Naive B cell (primary cell): ENCODE results near the gene NAT14. TPM values are rescaled to one million over a fixed set of nuclear protein-coding genes. Genes with fewer than 3 reads are reported as not detected.
A peak's percentile ranks its signal among the peaks of the same experiment; 100 is the strongest.
"Not testable (repeated sequence)": the region's sequence is repeated elsewhere in the genome, so short reads cannot be mapped to it uniquely, and the experiment has no call there.

Experiments
- ATAC-seq, 2 donors: fragments of 150-1000 bp; cut with Tn5 transposase; 2 replicates each; pipeline ENCODE4 v1.10.0; 2021; ENCODE audit warnings: low read depth in 2 of 2, mild to moderate bottlenecking in 2 of 2, moderate library complexity in 2 of 2
- DNase-seq: peaks from one replicate; pipeline ENCODE4 v3.0.0; 2022
- H3K27ac Mint-ChIP-seq, 6 donors: one replicate each; pipeline ENCODE4 v1.8.0; 2020 to 2022; ENCODE audit warnings: mild to moderate bottlenecking in 6 of 6, mixed read lengths in 6 of 6, moderate library complexity in 5 of 6, inconsistent platforms in 2 of 6
- H3K27me3 Mint-ChIP-seq, 3 donors: one replicate each; pipeline ENCODE4 v1.8.0; 2021 to 2022; ENCODE audit warnings: mixed read lengths in 3 of 3, mild to moderate bottlenecking in 1 of 3
- H3K36me3 Mint-ChIP-seq, 2 donors: one replicate each; pipeline ENCODE4 v1.8.0; 2020 to 2022; ENCODE audit warnings: mixed read lengths in 2 of 2, inconsistent platforms in 1 of 2, mild to moderate bottlenecking in 1 of 2
- H3K4me1 Mint-ChIP-seq, 3 donors: one replicate each; pipeline ENCODE4 v1.8.0; 2020 to 2022; ENCODE audit warnings: mixed read lengths in 3 of 3, inconsistent platforms in 1 of 3, mild to moderate bottlenecking in 1 of 3, moderate library complexity in 1 of 3
- H3K4me3 Mint-ChIP-seq, 8 donors: one replicate each; pipeline ENCODE4 v1.8.0; 2020 to 2022; ENCODE audit warnings: mild to moderate bottlenecking in 8 of 8, mixed read lengths in 8 of 8, moderate library complexity in 8 of 8, inconsistent platforms in 2 of 8
- H3K9me3 Mint-ChIP-seq, 7 donors: one replicate each; pipeline ENCODE4 v1.8.0; 2020 to 2022; ENCODE audit warnings: mixed read lengths in 7 of 7, mild to moderate bottlenecking in 5 of 7, inconsistent platforms in 2 of 7, moderate library complexity in 1 of 7
- polyA plus RNA-seq, 6 donors: library from polyadenylated mRNA; unstranded; fragments of 300-500 nt; fragmentation: Illumina TruSeq; gene quantifications; one replicate each; pipeline ENCODE4 v1.2.3, GENCODE V29; 2021; ENCODE audit warnings: low read depth in 6 of 6

Gene NAT14
- polyA plus RNA-seq, 6 donors from 2014 or later = 3.4 to 7.5 (median 4.8) TPM

- not testable (repeated sequence) for ATAC-seq, H3K4me3 Mint-ChIP-seq, H3K27ac Mint-ChIP-seq, H3K36me3 Mint-ChIP-seq, DNase-seq, H3K9me3 Mint-ChIP-seq
- Mint-ChIP-seq H3K4me1 (peaks cover 15 to 18% (median 16%) of the 10 kb centered on the region in 3 donors), H3K27me3 (peaks cover 0 to 23% (median 21%) of the 10 kb centered on the region in 3 donors)
Measured at GRCh38 chr19:55496820-55497219, 11.8 kb downstream of the NAT14 start.

DNA sequence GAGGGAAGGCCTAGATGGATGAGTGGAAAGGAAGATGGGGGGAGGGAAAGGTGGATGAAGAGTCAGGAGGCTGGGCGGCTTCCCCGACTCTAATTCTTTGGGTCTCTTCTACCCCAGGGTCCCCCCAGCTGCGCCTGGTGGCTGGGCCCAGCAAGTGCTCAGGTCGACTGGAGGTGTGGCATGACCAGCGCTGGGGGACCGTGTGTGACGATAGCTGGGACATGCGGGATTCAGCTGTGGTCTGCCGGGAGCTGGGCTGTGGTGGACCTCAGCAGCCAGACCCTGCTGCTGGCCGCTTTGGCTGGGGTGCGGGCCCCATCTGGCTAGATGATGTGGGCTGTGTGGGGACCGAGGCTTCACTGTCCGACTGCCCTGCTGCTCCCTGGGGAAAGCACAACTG is 12.8 kb downstream of the NAT14 start:
- peaks cover 21 to 25% (median 22%) of the 10 kb centered on the region in 3 donors for H3K4me1 Mint-ChIP-seq
- peaks cover 0 to 14% (median 12%) of the 10 kb centered on the region in 3 donors for H3K27me3 Mint-ChIP-seq
- no peaks in the 10 kb centered on the region for H3K36me3 Mint-ChIP-seq
- no peak overlapping the region for H3K27ac Mint-ChIP-seq
- no peak for ATAC-seq
- H3K9me3 Mint-ChIP-seq = no peaks in the 10 kb centered on the region
- no peak for DNase-seq
- peak overlapping the region in 1 of 8 donors; percentile 42 for H3K4me3 Mint-ChIP-seq

- ATAC-seq (no peak), DNase-seq (no peak)
- Mint-ChIP-seq H3K36me3 (no peaks in the 10 kb centered on the region), H3K27ac (peak overlapping the region in 1 of 6 donors; percentile 63), H3K27me3 (peaks cover 0 to 8% (median 7%) of the 10 kb centered on the region in 3 donors), H3K9me3 (no peaks in the 10 kb centered on the region), H3K4me3 (peak overlapping the region in 1 of 8 donors; percentile 42), H3K4me1 (peaks cover 25 to 30% (median 26%) of the 10 kb centered on the region in 3 donors)
Measured at GRCh38 chr19:55498246-55498840, 13.4 kb downstream of the NAT14 start.

GRCh38 chr19:55500368-55500952 is 15.5 kb downstream of the NAT14 start:
- DNase-seq = no peak
- Mint-ChIP-seq H3K4me1 (peaks cover 27 to 33% (median 30%) of the 10 kb centered on the region in 3 donors), H3K4me3 (peak overlapping the region in 1 of 8 donors; percentile 20), H3K27ac (peak overlapping the region in 2 of 6 donors; percentile 62 to 71), H3K27me3 (no peaks in the 10 kb centered on the region), H3K9me3 (no peaks in the 10 kb centered on the region), H3K36me3 (no peaks in the 10 kb centered on the region)
- ATAC-seq = no peak

GRCh38 chr19:55502197-55502952 is 17.4 kb downstream of the NAT14 start:
- Mint-ChIP-seq H3K4me1 (peaks cover 27 to 33% (median 30%) of the 10 kb centered on the region in 3 donors), H3K36me3 (no peaks in the 10 kb centered on the region), H3K27ac (peak overlapping the region in 5 of 6 donors; percentile 60 to 99 (median 74)), H3K27me3 (peaks cover 0 to under 1% (median 0%) of the 10 kb centered on the region in 3 donors), H3K9me3 (no peaks in the 10 kb centered on the region), H3K4me3 (peak overlapping the region in 7 of 8 donors; percentile 52 to 96 (median 91))
- DNase-seq (no peak), ATAC-seq (no peak)

- Mint-ChIP-seq H3K4me3 (peak overlapping the region; percentile 84 to 96 (median 92)), H3K27me3 (peaks cover 0 to 8% (median 6%) of the 10 kb centered on the region in 3 donors), H3K4me1 (peaks cover 27 to 33% (median 30%) of the 10 kb centered on the region in 3 donors), H3K36me3 (no peaks in the 10 kb centered on the region), H3K27ac (peak overlapping the region; percentile 71 to 99 (median 96)), H3K9me3 (no peaks in the 10 kb centered on the region)
- DNase-seq (no peak), ATAC-seq (no peak)
Measured at GRCh38 chr19:55503157-55503501, 18.1 kb downstream of the NAT14 start.

DNA sequence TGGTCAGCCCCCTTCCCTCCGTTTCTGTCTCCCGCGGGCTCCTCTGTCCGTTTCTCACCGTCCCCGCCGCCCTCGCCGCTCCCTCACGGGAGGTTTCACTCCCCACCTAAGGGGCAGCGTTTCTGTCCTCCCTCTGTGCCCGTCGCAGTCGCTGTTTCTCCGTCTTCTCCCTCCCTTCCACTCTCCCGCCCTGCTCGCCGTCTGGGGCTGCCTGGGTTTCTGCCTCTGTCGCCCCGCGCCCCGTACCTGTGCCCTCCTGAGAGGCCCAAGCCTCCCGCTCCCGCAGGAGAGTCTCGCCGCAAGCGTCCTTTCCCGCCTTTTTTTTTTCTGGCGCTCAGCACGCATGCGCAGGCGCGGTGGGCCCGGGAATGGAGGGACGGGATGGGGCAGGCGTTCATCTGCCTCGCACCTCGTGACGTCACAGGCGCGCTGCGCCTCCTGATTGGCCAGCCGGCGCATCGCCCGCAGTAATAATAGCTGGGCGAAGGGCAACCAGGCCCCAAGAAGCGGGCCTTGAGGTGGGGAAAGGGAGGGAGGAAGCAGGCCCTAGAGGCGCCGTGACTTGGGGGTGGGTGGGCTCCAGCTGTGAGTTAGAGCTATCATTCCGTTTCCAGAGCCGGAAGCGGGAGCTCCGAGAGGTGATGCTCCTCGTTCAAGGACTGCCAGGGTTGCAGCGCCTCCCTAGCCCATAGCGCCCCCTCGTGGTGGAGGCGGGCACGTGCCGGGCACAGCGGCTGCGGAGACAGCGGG is 18.7 kb downstream of the NAT14 start:
- Mint-ChIP-seq H3K27ac (peak overlapping the region; percentile 71 to 99 (median 97)), H3K9me3 (no peaks in the 10 kb centered on the region), H3K36me3 (no peaks in the 10 kb centered on the region), H3K4me3 (peak overlapping the region; percentile 84 to 96 (median 92)), H3K27me3 (peaks cover 0 to 9% (median 6%) of the 10 kb centered on the region in 3 donors), H3K4me1 (peaks cover 27 to 33% (median 30%) of the 10 kb centered on the region in 3 donors)
- peak; percentile 93 to 95 for ATAC-seq
- DNase-seq = peak; percentile 93

DNA sequence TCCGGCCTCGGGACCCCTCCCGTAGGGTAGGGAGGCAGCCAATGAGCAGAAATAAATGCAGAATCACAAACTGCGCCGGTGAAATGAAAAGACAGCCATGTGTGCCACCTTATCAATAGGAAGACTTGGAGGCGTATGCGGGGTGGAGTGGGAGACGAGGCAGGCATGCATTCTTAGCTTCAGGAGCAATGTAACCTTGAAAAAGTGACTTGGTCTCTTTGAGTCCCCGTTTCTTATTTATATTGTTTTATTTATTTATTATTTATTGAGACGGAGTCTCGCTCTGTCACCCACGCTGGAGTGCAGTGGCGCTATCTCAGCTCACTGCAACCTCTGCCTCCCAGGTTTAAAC is 19.2 kb downstream of the NAT14 start:
- peak overlapping the region in 5 of 6 donors; percentile 71 to 99 (median 97) for H3K27ac Mint-ChIP-seq
- H3K4me3 Mint-ChIP-seq = peak overlapping the region in 7 of 8 donors; percentile 83 to 96 (median 90)

GRCh38 chr19:55504981-55505380 is 20.0 kb downstream of the NAT14 start:
- Mint-ChIP-seq H3K4me3 (peak overlapping the region in 2 of 8 donors; percentile 15 to 40), H3K27ac (no peak overlapping the region), H3K9me3 (no peaks in the 10 kb centered on the region), H3K36me3 (no peaks in the 10 kb centered on the region), H3K27me3 (peaks cover 0 to 9% (median 6%) of the 10 kb centered on the region in 3 donors), H3K4me1 (peaks cover 23 to 24% (median 24%) of the 10 kb centered on the region in 3 donors)
- no peak for DNase-seq
- no peak for ATAC-seq

More for the DNA sequence above, 19.2 kb downstream of the NAT14 start:
- Mint-ChIP-seq H3K4me1 (peaks cover 25 to 31% (median 30%) of the 10 kb centered on the region in 3 donors), H3K9me3 (no peaks in the 10 kb centered on the region), H3K27me3 (peaks cover 0 to 9% (median 6%) of the 10 kb centered on the region in 3 donors), H3K36me3 (no peaks in the 10 kb centered on the region)
- ATAC-seq (no peak), DNase-seq (no peak)

GRCh38 chr19:55508120-55508519 is 23.1 kb downstream of the NAT14 start:
- Mint-ChIP-seq H3K4me3 (no peak overlapping the region), H3K36me3 (no peaks in the 10 kb centered on the region), H3K27ac (peak overlapping the region in 1 of 6 donors; percentile 80), H3K9me3 (no peaks in the 10 kb centered on the region), H3K27me3 (peaks cover 0 to 22% (median 21%) of the 10 kb centered on the region in 3 donors), H3K4me1 (peaks cover 8 to 12% (median 11%) of the 10 kb centered on the region in 3 donors)
- DNase-seq (no peak), ATAC-seq (no peak)

DNA sequence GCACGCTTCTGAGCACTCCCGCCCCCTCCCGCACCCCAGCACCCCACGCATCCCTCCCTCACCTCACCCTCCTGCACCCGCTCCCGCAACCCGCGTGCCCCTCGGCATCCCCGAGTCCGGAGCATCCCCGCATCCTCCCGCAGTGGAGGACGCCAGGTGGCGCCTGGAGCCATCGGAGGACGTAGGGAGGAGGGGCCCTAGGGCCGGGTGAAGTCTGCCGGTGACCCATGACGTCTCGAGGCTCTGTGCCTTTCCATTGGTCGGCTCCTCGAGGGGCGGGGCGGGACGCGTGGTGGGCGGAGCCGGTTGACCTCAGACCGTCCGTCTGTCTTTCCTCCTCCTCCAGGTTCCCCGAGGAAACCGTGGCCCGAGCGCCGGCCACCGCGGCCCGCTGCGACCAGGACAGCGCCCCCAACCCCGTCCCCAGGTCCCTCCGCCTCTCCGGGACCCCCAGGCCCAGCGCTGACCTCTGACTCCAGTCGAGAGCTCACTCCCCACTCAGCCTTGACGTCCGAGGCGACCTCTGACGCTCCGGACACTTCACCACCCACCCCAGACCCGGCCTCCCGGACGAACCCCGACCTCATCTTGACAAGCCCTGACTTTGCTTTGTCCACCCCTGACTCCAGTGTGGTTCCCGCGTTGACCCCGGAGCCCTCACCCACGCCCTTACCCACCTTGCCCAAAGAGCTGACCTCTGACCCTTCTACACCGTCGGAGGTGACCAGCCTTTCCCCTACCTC is 32.1 kb downstream of the NAT14 start:
- ATAC-seq = peak; percentile 99

More for the DNA sequence above, 32.1 kb downstream of the NAT14 start:
- Mint-ChIP-seq H3K4me3 (peak overlapping the region; percentile 81 to 95 (median 88)), H3K9me3 (no peaks in the 10 kb centered on the region), H3K27me3 (peaks cover 7 to 9% (median 8%) of the 10 kb centered on the region in 3 donors), H3K36me3 (no peaks in the 10 kb centered on the region), H3K4me1 (peaks cover 7 to 12% (median 11%) of the 10 kb centered on the region in 3 donors), H3K27ac (peak overlapping the region; percentile 86 to 97 (median 96))
- peak; percentile 88 for DNase-seq
